Lung (tissue), 12 donors: Measurements from ENCODE around the gene CHIA. TPM values are rescaled to one million over a fixed set of nuclear protein-coding genes. Genes with fewer than 3 reads are reported as not detected.

Experiments used
- ATAC-seq: fragments of 200-7000 bp; cut with Tn5 transposase; one replicate; pipeline ENCODE4 v1.9.1; 2020; ENCODE audit warnings: moderate number of reproducible peaks; ENCODE audit not compliant: insufficient read depth, low FRiP score
- DNase-seq, 3 donors: peaks; one replicate each; pipeline ENCODE4 v3.0.0-alpha.2; 2013 to 2017
- H3K27ac ChIP-seq, 2 donors: one replicate each; pipeline ENCODE4 v1.5.1; 2013; ENCODE audit warnings: mild to moderate bottlenecking in 2 of 2, moderate library complexity in 2 of 2, control low read depth in 1 of 2, inconsistent platforms in 1 of 2, low read depth in 1 of 2, low read length in 1 of 2
- H3K27me3 ChIP-seq, 3 donors: one replicate each; pipeline ENCODE4 v1.5.1; 2013; ENCODE audit warnings: low read length in 2 of 3; ENCODE audit not compliant: control insufficient read depth in 3 of 3, insufficient read depth in 3 of 3
- H3K36me3 ChIP-seq, 4 donors: one replicate each; pipeline ENCODE4 v1.5.1; 2013; ENCODE audit warnings: low read length in 4 of 4, mild to moderate bottlenecking in 1 of 4, moderate library complexity in 1 of 4; ENCODE audit not compliant: control insufficient read depth in 4 of 4, insufficient read depth in 4 of 4
- H3K4me1 ChIP-seq, 5 donors: one replicate each; pipeline ENCODE4 v1.5.1; 2013; ENCODE audit warnings: low read length in 5 of 5, mild to moderate bottlenecking in 2 of 5, moderate library complexity in 1 of 5; ENCODE audit not compliant: control insufficient read depth in 5 of 5, insufficient read depth in 5 of 5
- H3K4me3 ChIP-seq: one replicate; pipeline ENCODE4 v1.5.1; 2013; ENCODE audit warnings: mild to moderate bottlenecking, control low read depth, moderate library complexity
- H3K9ac ChIP-seq, 2 donors: one replicate each; pipeline ENCODE4 v1.5.1; 2013; ENCODE audit warnings: low read length in 2 of 2, control low read depth in 1 of 2; ENCODE audit not compliant: insufficient read depth in 1 of 2
- H3K9me3 ChIP-seq, 4 donors: one replicate each; pipeline ENCODE4 v1.5.1; 2013; ENCODE audit warnings: low read length in 3 of 4, mild to moderate bottlenecking in 1 of 4, moderate library complexity in 1 of 4; ENCODE audit not compliant: control insufficient read depth in 4 of 4, insufficient read depth in 3 of 4
- CTCF ChIP-seq: IDR thresholded peaks from 2 replicates; pipeline ENCODE4 v1.5.1; 2012; ENCODE audit warnings: mild to moderate bottlenecking; ENCODE audit errors: control extremely low read depth, extremely low read depth
- WGBS, 2 donors: extraction: QIAGEN DNeasy Blood & Tissue Kit; methylation state at CpG; one replicate each; pipeline ENCODE4 v1.1.7; 2013; 5-methylcytosine and 5-hydroxymethylcytosine counted together
- polyA plus RNA-seq, 2 donors: library from polyadenylated mRNA; stranded (reverse); fragments of 200-250 nt; gene quantifications; one replicate each; pipeline ENCODE4 v1.2.1, GENCODE V29; 2013
- total RNA-seq, 2 donors: library from RNA; depleted of rRNA in 1 of 2; stranded (reverse); fragments of >200 nt in 1 of 2; gene quantifications; one replicate each; pipeline ENCODE4 v1.2.1, GENCODE V29; 2014 to 2021
- donor health status: control.
- donor health status: control.
- donor health status: Bipolar disorder and iron deficiency.
- donor health status: healthy.
- donor health status: DM: yes; HTN: yes; CAD: no.

Gene CHIA
- total and polyA plus RNA-seq, 4 donors, result 0.47 to 11.4 (median 2.4) TPM

GRCh38 chr1:111272081-111272480 lies 18.6 kb upstream of the CHIA start:
- Histone ChIP-seq H3K9me3 (peaks cover 0 to 5% (median under 1%) of the 10 kb centered on the region in 4 donors), H3K4me3 (no peak overlapping the region), H3K36me3 (no peaks in the 10 kb centered on the region), H3K4me1 (peaks cover 0 to 7% (median 0%) of the 10 kb centered on the region in 5 donors), H3K9ac (no peak overlapping the region), H3K27ac (no peak overlapping the region), H3K27me3 (peaks cover 0 to 34% (median 25%) of the 10 kb centered on the region in 3 donors)
- TF ChIP-seq CTCF, result no peak
- ATAC-seq, result no peak
- DNase-seq, result no peak
- WGBS, 2 donors, result 72 to 73% methylated on average over 3 of the region's 3 CpGs

- H3K4me3 ChIP-seq, result no peak overlapping the region
- ATAC-seq, result peak; percentile 31
- peaks cover 0 to 5% (median 1%) of the 10 kb centered on the region in 4 donors for H3K9me3 ChIP-seq
- H3K27me3 ChIP-seq, result peaks cover 0 to 26% (median 25%) of the 10 kb centered on the region in 3 donors
- no peak for DNase-seq
- H3K27ac ChIP-seq, result no peak overlapping the region
- TF ChIP-seq CTCF, result no peak
- 84 to 92% methylated on average over 4 of the region's 4 CpGs for WGBS, 2 donors
- H3K36me3 ChIP-seq, result no peaks in the 10 kb centered on the region
- H3K4me1 ChIP-seq, result peaks cover 0 to 6% (median 0%) of the 10 kb centered on the region in 5 donors
- no peak overlapping the region for H3K9ac ChIP-seq
These were observed 16.0 kb upstream of the CHIA start for GRCh38 chr1:111274653-111275052.

- no peak overlapping the region for H3K4me3 ChIP-seq
- no peaks in the 10 kb centered on the region for H3K36me3 ChIP-seq
- peak in 2 of 3 donors; percentile 22 for DNase-seq
- 48 to 86% methylated on average over 1 of the region's 1 CpG for WGBS, 2 donors
- TF ChIP-seq CTCF, result no peak
- peak; percentile 80 for ATAC-seq
- no peak overlapping the region for H3K27ac ChIP-seq
- no peak overlapping the region for H3K9ac ChIP-seq
- peaks cover 0 to 23% (median 22%) of the 10 kb centered on the region in 3 donors for H3K27me3 ChIP-seq
- H3K4me1 ChIP-seq, result peaks cover 0 to 6% (median 0%) of the 10 kb centered on the region in 5 donors
- peaks cover 0 to 5% (median 1%) of the 10 kb centered on the region in 4 donors for H3K9me3 ChIP-seq
These were observed 15.6 kb upstream of the CHIA start for GRCh38 chr1:111275079-111275478.
